Testis (tissue), 3 donors: ENCODE data around the gene LRRFIP1. TPM values are rescaled to one million over a fixed set of nuclear protein-coding genes. Genes with fewer than 3 reads are reported as not detected.

Experiments
- DNase-seq: peaks from one replicate; pipeline ENCODE4 v3.0.0-alpha.2; 2019
- H3K27ac ChIP-seq, 2 donors: fragments of 200-600 bp; sonication (generic); one replicate each; pipeline ENCODE4 v1.5.1; 2019
- H3K27me3 ChIP-seq: fragments of 200-600 bp; sonication (generic); one replicate; pipeline ENCODE4 v1.5.1; 2019
- H3K36me3 ChIP-seq: fragments of 200-600 bp; sonication (generic); one replicate; pipeline ENCODE4 v1.5.1; 2017; ENCODE audit warnings: low read depth; ENCODE audit errors: missing control alignments
- H3K4me1 ChIP-seq: fragments of 200-600 bp; sonication (generic); one replicate; pipeline ENCODE4 v1.5.1; 2019
- H3K4me3 ChIP-seq, 2 donors: fragments of 200-600 bp; sonication (generic); one replicate each; pipeline ENCODE4 v1.5.1; 2017 to 2019
- H3K9me3 ChIP-seq: fragments of 200-600 bp; sonication (generic); one replicate; pipeline ENCODE4 v1.5.1; 2017
- POLR2A ChIP-seq: fragments of 450-650 bp; IDR thresholded peaks from one replicate; pipeline ENCODE4 v1.6.1; 2017; ENCODE audit warnings: antibody characterized with exemption, mild to moderate bottlenecking, moderate library complexity
- WGBS, 2 donors: methylation state at CpG; one replicate each; pipeline ENCODE4 v1.1.5; 2018; 5-methylcytosine and 5-hydroxymethylcytosine counted together
- intact Hi-C: fragments of 100-400 bp; cut with DNase I; formaldehyde crosslinking; loops from one replicate; pipeline ENCODE4 v1.15.1; 2023; ENCODE audit warnings: low total_unique reads
- polyA plus RNA-seq: library from polyadenylated mRNA; stranded (reverse); fragments of 350-450 nt; fragmentation: Illumina TruSeq; extraction: RNeasy Lipid Tissue Mini Kit (QIAGEN cat#74804); gene quantifications from one replicate; pipeline ENCODE4 v1.2.3, GENCODE V29; 2014; ENCODE audit warnings: low read depth, low replicate concordance; ENCODE audit not compliant: insufficient read depth
- total RNA-seq, 2 donors: library from RNA; depleted of rRNA; stranded (reverse); fragments of >200 nt; gene quantifications; one replicate each; pipeline ENCODE4 v1.2.3, GENCODE V29; 2016
- TF ChIP-seq, protein P1 (sequence below), 3 experiments: fragments of 450-650 bp in 2 of 3; fragments of 200-600 bp in 1 of 3; sonication (generic) in 1 of 3; IDR thresholded peaks; one replicate each; pipeline ENCODE4 v1.5.1; 2016 to 2019; ENCODE audit warnings: antibody characterized with exemption in 3 of 3, mild to moderate bottlenecking in 2 of 3, moderate library complexity in 1 of 3

Gene LRRFIP1
- total and polyA plus RNA-seq, 3 donors from 2014 or later, result 17.4 to 33.5 (median 25.5) TPM

DNA sequence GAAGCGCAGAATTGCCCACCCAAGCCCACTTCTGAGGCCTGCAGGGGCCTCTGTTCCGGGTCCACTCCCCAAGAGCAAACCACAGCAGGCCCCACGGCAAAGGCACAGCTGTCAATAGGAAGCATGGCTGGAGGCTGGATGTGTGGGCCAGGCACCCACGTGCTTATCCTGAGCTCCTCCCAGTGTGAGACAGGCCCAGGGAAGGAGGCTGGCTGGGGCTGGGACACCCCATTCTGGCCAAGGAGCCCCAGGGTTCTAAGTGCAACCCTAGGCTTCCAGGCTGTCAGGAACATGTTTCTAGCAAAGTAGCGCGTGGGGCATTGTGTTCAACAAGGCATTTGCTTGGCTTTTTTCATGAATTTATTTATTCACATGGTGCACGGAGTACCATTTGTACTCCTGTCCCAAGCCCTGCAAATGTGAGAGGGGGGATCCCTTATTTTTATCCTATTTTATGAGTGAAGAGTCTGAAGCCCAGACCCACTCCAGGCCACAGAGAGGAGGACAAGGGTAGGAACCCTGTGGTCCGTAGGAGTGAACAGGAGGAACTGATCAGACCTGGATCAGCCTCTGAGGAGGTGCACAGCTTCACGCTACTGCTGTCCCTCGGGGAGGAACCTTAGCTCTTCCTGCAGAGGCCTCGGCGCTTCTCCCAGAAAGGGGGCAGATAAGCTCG is 30.7 kb upstream of the LRRFIP1 start:
- H3K4me3 ChIP-seq, result no peak overlapping the region
- H3K27ac ChIP-seq, result no peak overlapping the region
- no peaks in the 10 kb centered on the region for H3K9me3 ChIP-seq
- peaks cover 8% of the 10 kb centered on the region for H3K4me1 ChIP-seq
- no peak for DNase-seq
- TF ChIP-seq, protein P1, sequence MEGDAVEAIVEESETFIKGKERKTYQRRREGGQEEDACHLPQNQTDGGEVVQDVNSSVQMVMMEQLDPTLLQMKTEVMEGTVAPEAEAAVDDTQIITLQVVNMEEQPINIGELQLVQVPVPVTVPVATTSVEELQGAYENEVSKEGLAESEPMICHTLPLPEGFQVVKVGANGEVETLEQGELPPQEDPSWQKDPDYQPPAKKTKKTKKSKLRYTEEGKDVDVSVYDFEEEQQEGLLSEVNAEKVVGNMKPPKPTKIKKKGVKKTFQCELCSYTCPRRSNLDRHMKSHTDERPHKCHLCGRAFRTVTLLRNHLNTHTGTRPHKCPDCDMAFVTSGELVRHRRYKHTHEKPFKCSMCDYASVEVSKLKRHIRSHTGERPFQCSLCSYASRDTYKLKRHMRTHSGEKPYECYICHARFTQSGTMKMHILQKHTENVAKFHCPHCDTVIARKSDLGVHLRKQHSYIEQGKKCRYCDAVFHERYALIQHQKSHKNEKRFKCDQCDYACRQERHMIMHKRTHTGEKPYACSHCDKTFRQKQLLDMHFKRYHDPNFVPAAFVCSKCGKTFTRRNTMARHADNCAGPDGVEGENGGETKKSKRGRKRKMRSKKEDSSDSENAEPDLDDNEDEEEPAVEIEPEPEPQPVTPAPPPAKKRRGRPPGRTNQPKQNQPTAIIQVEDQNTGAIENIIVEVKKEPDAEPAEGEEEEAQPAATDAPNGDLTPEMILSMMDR (IDR thresholded peaks at IDR 0.05), result no peak
- no peaks in the 10 kb centered on the region for H3K27me3 ChIP-seq
- intact Hi-C loops, result no loop called here
- H3K36me3 ChIP-seq, result no peaks in the 10 kb centered on the region
- WGBS, 2 donors, result 79 to 81% methylated on average over 11 to 13 of the region's 13 CpGs

DNA sequence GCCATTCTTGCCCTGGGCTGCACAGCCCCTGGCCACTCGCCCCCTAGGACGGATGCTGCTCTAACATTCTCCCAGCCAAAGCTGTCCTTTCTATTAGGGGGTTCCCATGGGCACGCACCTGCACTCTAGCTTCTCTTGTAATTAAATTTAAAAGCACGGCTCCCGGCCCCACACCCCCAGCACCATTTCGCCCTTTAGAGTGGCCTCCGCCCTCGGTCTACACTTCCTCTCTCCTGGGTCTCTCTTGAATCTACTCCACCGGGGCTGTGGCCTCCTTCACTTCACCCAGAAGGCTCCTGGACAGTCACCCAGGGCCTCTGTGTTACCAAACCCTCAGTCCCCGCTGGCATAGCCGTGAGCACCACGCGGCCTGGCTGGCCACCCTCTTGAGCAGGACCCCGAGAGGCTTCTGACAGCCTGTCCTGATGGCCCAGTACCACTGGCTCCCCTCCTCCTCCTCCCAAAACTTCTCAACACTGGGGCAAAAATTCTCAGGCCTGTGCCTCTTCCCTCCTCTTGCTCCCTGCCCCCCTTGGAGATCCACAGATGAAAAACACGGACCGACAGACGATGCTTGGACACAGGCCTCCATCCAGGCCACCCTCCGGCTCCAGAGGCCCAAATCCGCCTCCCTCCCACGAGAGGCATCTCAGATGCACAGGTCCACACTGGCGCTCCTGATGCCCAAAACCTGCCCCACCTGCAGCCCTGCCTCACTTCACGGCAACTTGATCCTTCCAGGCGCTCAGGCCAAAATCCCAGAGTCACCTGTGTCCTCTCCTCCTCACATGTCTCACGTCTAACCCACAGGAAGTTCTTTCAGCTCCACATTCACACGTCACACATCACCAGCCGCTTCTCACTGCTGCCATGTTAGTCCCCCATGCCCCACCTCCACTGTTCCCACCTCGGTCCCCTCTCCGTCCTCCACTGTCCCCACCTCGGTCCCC is 29.9 kb upstream of the LRRFIP1 start:
- Histone ChIP-seq H3K36me3 (no peaks in the 10 kb centered on the region), H3K27me3 (no peaks in the 10 kb centered on the region), H3K9me3 (no peaks in the 10 kb centered on the region), H3K4me3 (no peak overlapping the region), H3K27ac (no peak overlapping the region), H3K4me1 (peaks cover 8% of the 10 kb centered on the region)
- no peak for DNase-seq
- 91 to 94% methylated on average over 29 of the region's 29 CpGs for WGBS, 2 donors
- intact Hi-C loops, result no loop called here
- TF ChIP-seq POLR2A, result no peak
- TF ChIP-seq, protein P1 (IDR thresholded peaks at IDR 0.05), result no peak

DNA sequence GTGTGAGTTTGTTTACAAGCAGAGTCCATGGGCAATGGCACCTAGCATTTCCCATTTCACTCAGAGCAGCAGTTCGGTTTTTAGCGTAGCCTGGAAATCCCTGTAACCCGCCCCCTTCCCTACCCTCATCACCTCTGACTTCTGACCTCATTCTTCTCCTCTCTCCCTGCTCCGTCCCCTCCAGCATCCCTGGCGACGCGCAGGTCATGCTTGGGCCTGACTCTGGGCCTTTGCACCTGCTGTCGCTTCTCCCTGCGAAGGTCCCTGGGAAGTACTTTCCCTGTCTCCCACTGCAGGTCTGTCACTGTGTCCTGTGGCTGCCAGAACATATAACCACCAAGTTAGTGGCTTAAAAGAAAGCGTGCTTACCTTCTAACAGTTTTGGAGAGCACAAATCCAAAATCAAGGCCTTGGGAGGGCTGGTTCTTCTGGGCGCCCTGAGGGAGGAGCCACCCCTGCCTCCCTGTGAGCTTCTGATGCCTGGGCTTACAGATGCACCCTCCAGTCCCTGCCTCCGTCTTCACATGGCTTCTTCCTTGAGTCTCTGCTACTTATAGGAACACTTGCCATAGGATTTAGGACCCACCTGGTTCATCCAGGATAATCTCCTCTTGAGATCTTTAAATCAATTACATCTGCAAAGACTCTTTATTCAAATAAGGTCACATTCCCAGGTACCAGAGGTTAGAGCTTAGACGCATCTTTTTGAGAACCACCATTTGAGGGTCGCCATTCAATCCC is 28.7 kb upstream of the LRRFIP1 start:
- DNase-seq, result no peak
- TF ChIP-seq POLR2A, result no peak
- Histone ChIP-seq H3K36me3 (no peaks in the 10 kb centered on the region), H3K27me3 (no peaks in the 10 kb centered on the region), H3K4me3 (no peak overlapping the region), H3K4me1 (peaks cover 8% of the 10 kb centered on the region), H3K27ac (no peak overlapping the region), H3K9me3 (no peaks in the 10 kb centered on the region)
- intact Hi-C loops, result no loop called here
- 89 to 97% methylated on average over 14 of the region's 14 CpGs for WGBS, 2 donors

DNA sequence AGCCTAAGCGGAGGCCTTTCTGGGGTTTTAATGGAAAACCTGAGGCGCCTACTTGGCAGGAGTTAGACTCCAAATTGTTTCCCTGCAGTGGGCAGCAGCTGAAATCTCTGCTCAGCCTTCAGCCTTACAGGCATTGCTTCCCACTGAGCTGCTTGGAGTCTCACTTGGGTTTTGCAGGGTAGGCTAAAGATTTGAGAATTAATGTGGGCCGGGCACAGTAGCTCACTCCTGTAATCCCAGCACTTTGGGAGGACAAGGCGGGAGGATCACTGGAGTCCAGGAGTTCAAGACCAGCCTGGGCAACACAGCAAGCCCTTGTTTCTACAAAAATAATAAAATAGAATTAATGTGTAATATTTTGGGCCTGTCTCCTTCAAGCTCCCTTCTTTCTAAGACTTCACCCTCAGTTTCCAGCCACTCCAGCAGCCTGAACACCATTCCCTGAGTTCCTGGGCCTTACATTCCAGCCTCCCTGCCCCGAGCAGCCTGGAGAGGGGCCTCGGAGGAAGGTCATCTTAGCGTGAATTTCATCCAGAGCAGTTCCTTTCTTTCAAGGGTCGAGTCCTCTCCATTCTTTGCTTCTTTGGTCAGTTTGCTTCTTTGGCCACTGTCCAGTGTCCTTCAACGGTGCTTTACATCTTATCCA is 27.8 kb upstream of the LRRFIP1 start:
- Histone ChIP-seq H3K9me3 (no peaks in the 10 kb centered on the region), H3K4me1 (peaks cover 5% of the 10 kb centered on the region), H3K27me3 (no peaks in the 10 kb centered on the region), H3K27ac (peak overlapping the region in 1 of 2 donors; percentile 9), H3K4me3 (no peak overlapping the region), H3K36me3 (no peaks in the 10 kb centered on the region)
- no peak for DNase-seq
- intact Hi-C loops, result no loop called here
- no peak for TF ChIP-seq POLR2A
- TF ChIP-seq, protein P1 (IDR thresholded peaks at IDR 0.05), result no peak
- WGBS, 2 donors, result 69 to 78% methylated on average over 9 of the region's 9 CpGs
